CMK (cell line): ENCODE results near the gene OCRL.

Experiments
- DNase-seq: peaks from one replicate; pipeline ENCODE4 v3.0.0-alpha.2; 2010; ENCODE audit warnings: low read depth

Gene OCRL

GRCh38 chrX:129636175-129636681, 96.2 kb downstream of the OCRL start:
- DNase-seq, result no peak

GRCh38 chrX:129637217-129638109, 97.4 kb downstream of the OCRL start:
- peak; percentile 41 for DNase-seq

GRCh38 chrX:129638917-129639316, 98.9 kb downstream of the OCRL start:
- no peak for DNase-seq

- DNase-seq, result no peak
Observed at GRCh38 chrX:129640737-129641136, 100.7 kb downstream of the OCRL start.

- DNase-seq, result no peak
Observed at GRCh38 chrX:129641469-129641868, 101.4 kb downstream of the OCRL start.

GRCh38 chrX:129641941-129642340, 101.9 kb downstream of the OCRL start:
- DNase-seq, result no peak
